Right lobe of liver (tissue), 6 donors: ENCODE measurements around the gene SERP2. TPM values are rescaled to one million over a fixed set of nuclear protein-coding genes. Genes with fewer than 3 reads are reported as not detected.

Source experiments
- ATAC-seq, 4 donors: fragments of 200-7000 bp; cut with Tn5 transposase; one replicate each; pipeline ENCODE4 v1.9.1; 2020; ENCODE audit warnings: mild to moderate bottlenecking in 4 of 4, moderate library complexity in 4 of 4
- DNase-seq, 3 donors: peaks; one replicate each; pipeline ENCODE4 v3.0.0-alpha.2; 2020
- H3K27ac ChIP-seq, 3 donors: fragments of 200-600 bp; one replicate each; pipeline ENCODE4 v1.8.0; 2022
- H3K27me3 ChIP-seq, 2 donors: fragments of 200-600 bp; one replicate each; pipeline ENCODE4 v1.8.0; 2022
- H3K36me3 ChIP-seq, 4 donors: fragments of 200-600 bp; sonication (generic) in 1 of 4; one replicate each; pipeline versions ENCODE4 v1.5.1 to v1.8.0; 2017 to 2022; ENCODE audit warnings: control low read depth in 1 of 4
- H3K4me1 ChIP-seq, 4 donors: fragments of 200-600 bp; sonication (generic) in 1 of 4; one replicate each; pipeline versions ENCODE4 v1.5.1 to v1.8.0; 2017 to 2022; ENCODE audit warnings: control low read depth in 1 of 4
- H3K4me3 ChIP-seq, 3 donors: fragments of 200-600 bp; one replicate each; pipeline ENCODE4 v1.8.0; 2022
- H3K9me3 ChIP-seq, 4 donors: fragments of 200-600 bp; sonication (generic) in 1 of 4; one replicate each; pipeline versions ENCODE4 v1.5.1 to v1.8.0; 2017 to 2022; ENCODE audit warnings: control low read depth in 1 of 4
- CTCF ChIP-seq, 4 donors: fragments of 200-600 bp in 3 of 4; fragments of 450-650 bp in 1 of 4; IDR thresholded peaks; one replicate each; pipeline versions ENCODE4 v1.5.1 to v1.8.0; 2016 to 2022; ENCODE audit warnings: antibody characterized with exemption in 4 of 4, mild to moderate bottlenecking in 2 of 4
- POLR2A ChIP-seq: fragments of 450-650 bp; IDR thresholded peaks from one replicate; pipeline ENCODE4 v1.6.1; 2017; ENCODE audit warnings: antibody characterized with exemption, mild to moderate bottlenecking
- WGBS: methylation state at CpG from one replicate; pipeline ENCODE4 v1.1.6; 2018; ENCODE audit warnings: low coverage, low lambda C conversion rate; ENCODE audit not compliant: insufficient coverage; ENCODE audit errors: missing lambda C conversion rate; 5-methylcytosine and 5-hydroxymethylcytosine counted together
- intact Hi-C, 2 donors: fragments of 100-400 bp; cut with DNase I; formaldehyde crosslinking; loops; one replicate each; pipeline versions ENCODE4 v1.11.2 to v1.14.1; 2022
- total RNA-seq, 6 experiments: library from RNA; depleted of rRNA in 2 of 6; stranded (reverse); fragments of >200 nt in 2 of 6; fragmentation: NEBNext Ultra II Directional in 3 of 6; extraction: Animal tissue kit (Norgen Biotek cat#: 25700) in 3 of 6; gene quantifications; one replicate each; pipeline versions ENCODE4 v1.1.0 to v1.2.4, GENCODE V29; 2016 to 2023
- donor health status: DM: no; HTN: yes; CAD: no.
- donor health status: DM: no; HTN: no; CAD: no.
- donor health status: DM: no; HTN: no; CAD: no.
- donor health status: DM: no; HTN: yes; CAD: no.
- donor health status: DM: no; HTN: yes; CAD: no.

SERP2 gene
- total RNA-seq, 6 experiments from 2014 or later = 2.1 to 9.0 (median 2.8) TPM

GRCh38 chr13:44433863-44434765, 60.5 kb downstream of the SERP2 start:
- Histone ChIP-seq H3K27ac (peak overlapping the region; percentile 69 to 99 (median 92)), H3K27me3 (no peaks in the 10 kb centered on the region), H3K36me3 (peaks cover 0 to 16% (median 0%) of the 10 kb centered on the region in 4 donors), H3K9me3 (no peaks in the 10 kb centered on the region), H3K4me1 (peaks cover 0 to 27% (median 8%) of the 10 kb centered on the region in 4 donors), H3K4me3 (peak overlapping the region; percentile 63 to 71 (median 69))
- no peak for TF ChIP-seq CTCF (IDR thresholded peaks at IDR 0.05)
- TF ChIP-seq POLR2A = no peak
- ATAC-seq = no peak
- intact Hi-C loops = no loop called here
- no peak for DNase-seq
- 61% methylated on average over 10 of the region's 15 CpGs for WGBS

DNA sequence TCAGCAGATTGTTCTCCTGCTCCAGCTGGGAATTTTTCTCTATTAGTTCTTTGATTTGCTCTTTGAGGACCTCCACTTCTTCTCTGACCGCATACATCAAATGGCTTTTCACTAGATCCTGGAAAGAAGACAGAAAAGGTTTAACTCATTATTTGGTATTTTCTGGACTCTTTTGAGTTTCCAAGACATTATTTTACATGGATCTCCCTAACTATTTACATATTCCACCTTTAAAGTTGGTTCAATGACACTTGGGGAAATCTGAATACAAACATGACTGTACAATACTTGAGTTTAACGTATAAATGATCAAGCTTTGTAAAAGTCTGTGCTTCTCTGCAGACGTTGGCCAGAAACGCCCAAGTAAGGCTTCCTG, 61.1 kb downstream of the SERP2 start:
- peak overlapping the region; percentile 69 to 99 (median 92) for H3K27ac ChIP-seq
- no peaks in the 10 kb centered on the region for H3K9me3 ChIP-seq
- TF ChIP-seq POLR2A (no peak), CTCF (IDR thresholded peaks at IDR 0.05) (no peak)
- DNase-seq = no peak
- peaks cover 0 to 27% (median 8%) of the 10 kb centered on the region in 4 donors for H3K4me1 ChIP-seq
- H3K27me3 ChIP-seq = no peaks in the 10 kb centered on the region
- intact Hi-C loops = no loop called here
- WGBS = 8% methylated on average over 4 of the region's 4 CpGs
- ATAC-seq = no peak
- peaks cover 0 to 16% (median 0%) of the 10 kb centered on the region in 4 donors for H3K36me3 ChIP-seq
- peak overlapping the region; percentile 63 to 71 (median 69) for H3K4me3 ChIP-seq

- WGBS = 1% methylated on average over 28 of the region's 51 CpGs
- H3K4me1 ChIP-seq = peaks cover 0 to 27% (median 8%) of the 10 kb centered on the region in 4 donors
- intact Hi-C loops = no loop called here
Measured at GRCh38 chr13:44435142-44435918, 61.7 kb downstream of the SERP2 start.

More at GRCh38 chr13:44435142-44435918, 61.7 kb downstream of the SERP2 start:
- no peaks in the 10 kb centered on the region for H3K27me3 ChIP-seq
- H3K4me3 ChIP-seq = peak overlapping the region; percentile 63 to 71 (median 69)
- H3K36me3 ChIP-seq = peaks cover 0 to 16% (median 0%) of the 10 kb centered on the region in 4 donors
- peak; percentile 72 to 83 (median 77) for ATAC-seq
- DNase-seq = peak; percentile 93 to 98 (median 96)
- H3K9me3 ChIP-seq = no peaks in the 10 kb centered on the region
- TF ChIP-seq CTCF (IDR thresholded peaks at IDR 0.05) = no peak
- peak; percentile 88 for TF ChIP-seq POLR2A
- peak overlapping the region; percentile 98 to 100 (median 99) for H3K27ac ChIP-seq
